Caco-2 (cell line): ENCODE data around the gene REPS2. TPM values are rescaled to one million over a fixed set of nuclear protein-coding genes. Genes with fewer than 3 reads are reported as not detected.

ENCODE experiments used
- BruUV-seq: library from RNA; stranded (reverse); fragments of 400-500 nt; replicated peaks from 2 replicates; lab custom pipeline; 2021; lab: Mats Ljungman, UMichigan
- CTCF ChIA-PET: fragments of 300-600 bp; sonication (Branson Sonifier 250); formaldehyde crosslinking; loops from one replicate; lab custom pipeline; 2022; ENCODE audit warnings: antibody characterized with exemption; lab: Charles Lee
- POLR2A ChIA-PET: fragments of 300-600 bp; sonication (Branson Sonifier 250); formaldehyde crosslinking; loops from one replicate; lab custom pipeline; 2022; ENCODE audit warnings: antibody characterized with exemption; lab: Charles Lee
- DNase-seq, 2 experiments: peaks; one replicate each; pipeline versions ENCODE4 v3.0.0 to v3.0.0-alpha.2; 2020 to 2022
- H3K27me3 ChIP-seq: replicated peaks from 2 replicates; pipeline ENCODE4 v1.6.0; 2011; ENCODE audit warnings: low read length; ENCODE audit not compliant: control insufficient read depth, insufficient read depth
- H3K36me3 ChIP-seq: 2 replicates; pipeline ENCODE4 v1.5.1; 2011; ENCODE audit warnings: low read length; ENCODE audit not compliant: control insufficient read depth, insufficient read depth
- H3K4me1 ChIP-seq: fragments of 250-450 bp; sonication (Bioruptor Pico); 2 replicates; pipeline ENCODE4 v1.5.1; 2020; ENCODE audit warnings: mild to moderate bottlenecking
- H3K4me3 ChIP-seq: 2 replicates; pipeline ENCODE4 v1.5.1; 2011; ENCODE audit warnings: low read depth, mild to moderate bottlenecking, control low read depth, low read length
- H3K9me3 ChIP-seq: fragments of 250-450 bp; sonication (Bioruptor Pico); 2 replicates; pipeline ENCODE4 v1.5.1; 2020; ENCODE audit warnings: mild to moderate bottlenecking, moderate library complexity
- H3K27ac Mint-ChIP-seq: one replicate; pipeline ENCODE4 v1.8.0; 2022; ENCODE audit warnings: mixed read lengths; ENCODE audit not compliant: unreplicated experiment
- H3K27me3 Mint-ChIP-seq: one replicate; pipeline ENCODE4 v1.8.0; 2022; ENCODE audit warnings: mixed read lengths; ENCODE audit not compliant: insufficient read depth, unreplicated experiment
- H3K36me3 Mint-ChIP-seq: one replicate; pipeline ENCODE4 v1.8.0; 2022; ENCODE audit warnings: mild to moderate bottlenecking, mixed read lengths; ENCODE audit not compliant: insufficient read depth, unreplicated experiment
- H3K4me1 Mint-ChIP-seq: one replicate; pipeline ENCODE4 v1.8.0; 2022; ENCODE audit warnings: low read depth, mixed read lengths; ENCODE audit not compliant: unreplicated experiment
- H3K4me3 Mint-ChIP-seq: one replicate; pipeline ENCODE4 v1.8.0; 2022; ENCODE audit warnings: mild to moderate bottlenecking, moderate library complexity, mixed read lengths; ENCODE audit not compliant: unreplicated experiment
- H3K9me3 Mint-ChIP-seq: one replicate; pipeline ENCODE4 v1.8.0; 2022; ENCODE audit warnings: mixed read lengths; ENCODE audit not compliant: unreplicated experiment
- intact Hi-C: fragments of 100-400 bp; cut with micrococcal nuclease; formaldehyde crosslinking; loops from one replicate; pipeline ENCODE4 v1.10.0; 2022; ENCODE audit not compliant: unreplicated experiment
- total RNA-seq: library from RNA; stranded (reverse); gene quantifications from 2 replicates; pipeline ENCODE4 v1.2.3, GENCODE V29; 2022
- TF ChIP-seq, protein P1 (sequence below), 2 experiments: fragments of 200-600 bp in 1 of 2; IDR thresholded peaks; 1 replicate in 1 of 2; 2 replicates in 1 of 2; pipeline versions ENCODE4 v1.5.1 to v1.8.0; 2011 to 2022; ENCODE audit warnings: antibody characterized with exemption in 1 of 2, control low read depth in 1 of 2, inconsistent platforms in 1 of 2, low read depth in 1 of 2, low read length in 1 of 2, mild to moderate bottlenecking in 1 of 2, moderate library complexity in 1 of 2; ENCODE audit not compliant: insufficient read depth in 1 of 2, severe bottlenecking in 1 of 2, unreplicated experiment in 1 of 2

REPS2 gene
- total RNA-seq, 1 experiment from 2014 or later, result 0.86 TPM

DNA sequence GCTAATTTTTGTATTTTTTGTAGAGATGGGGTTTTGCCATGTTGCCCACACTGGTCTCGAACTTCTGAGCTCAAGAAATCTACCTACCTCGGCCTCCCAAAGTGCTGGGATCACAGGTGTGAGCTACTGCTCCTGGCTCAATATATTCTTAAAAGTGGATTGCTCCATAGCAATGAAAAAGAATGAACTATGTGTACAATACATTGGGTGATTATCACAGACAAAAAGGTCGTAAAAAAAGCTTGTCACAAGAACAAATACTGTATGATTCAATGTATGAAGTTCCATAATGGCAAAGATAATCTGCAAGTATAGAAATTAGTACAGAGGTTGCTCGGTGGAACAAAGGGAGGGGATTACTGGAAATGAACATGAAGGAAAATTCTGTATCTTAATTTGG, 70.7 kb downstream of the REPS2 start:
- H3K27me3 ChIP-seq, result no peaks in the 10 kb centered on the region
- intact Hi-C loops, result no loop called here
- ChIA-PET POLR2A (no interaction called here), CTCF (no interaction called here)
- TF ChIP-seq, protein P1, sequence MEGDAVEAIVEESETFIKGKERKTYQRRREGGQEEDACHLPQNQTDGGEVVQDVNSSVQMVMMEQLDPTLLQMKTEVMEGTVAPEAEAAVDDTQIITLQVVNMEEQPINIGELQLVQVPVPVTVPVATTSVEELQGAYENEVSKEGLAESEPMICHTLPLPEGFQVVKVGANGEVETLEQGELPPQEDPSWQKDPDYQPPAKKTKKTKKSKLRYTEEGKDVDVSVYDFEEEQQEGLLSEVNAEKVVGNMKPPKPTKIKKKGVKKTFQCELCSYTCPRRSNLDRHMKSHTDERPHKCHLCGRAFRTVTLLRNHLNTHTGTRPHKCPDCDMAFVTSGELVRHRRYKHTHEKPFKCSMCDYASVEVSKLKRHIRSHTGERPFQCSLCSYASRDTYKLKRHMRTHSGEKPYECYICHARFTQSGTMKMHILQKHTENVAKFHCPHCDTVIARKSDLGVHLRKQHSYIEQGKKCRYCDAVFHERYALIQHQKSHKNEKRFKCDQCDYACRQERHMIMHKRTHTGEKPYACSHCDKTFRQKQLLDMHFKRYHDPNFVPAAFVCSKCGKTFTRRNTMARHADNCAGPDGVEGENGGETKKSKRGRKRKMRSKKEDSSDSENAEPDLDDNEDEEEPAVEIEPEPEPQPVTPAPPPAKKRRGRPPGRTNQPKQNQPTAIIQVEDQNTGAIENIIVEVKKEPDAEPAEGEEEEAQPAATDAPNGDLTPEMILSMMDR (IDR thresholded peaks at IDR 0.05; ENCODE audit: insufficient read depth in 1 of 2, low read depth in 1 of 2, low read length in 1 of 2, severe bottlenecking in 1 of 2, unreplicated experiment in 1 of 2), result no peak
- no peaks in the 10 kb centered on the region for H3K4me1 Mint-ChIP-seq
- no peaks in the 10 kb centered on the region for H3K9me3 Mint-ChIP-seq
- H3K4me3 ChIP-seq, result no peak overlapping the region
- H3K9me3 ChIP-seq, result no peaks in the 10 kb centered on the region
- H3K27me3 Mint-ChIP-seq, result no peaks in the 10 kb centered on the region
- DNase-seq, result no peak
- no peaks in the 10 kb centered on the region for H3K36me3 ChIP-seq
- H3K36me3 Mint-ChIP-seq, result no peaks in the 10 kb centered on the region
- BruUV-seq, result no TSS peak
- H3K4me1 ChIP-seq, result no peaks in the 10 kb centered on the region
- no peak overlapping the region for H3K4me3 Mint-ChIP-seq
- H3K27ac Mint-ChIP-seq, result no peak overlapping the region

DNA sequence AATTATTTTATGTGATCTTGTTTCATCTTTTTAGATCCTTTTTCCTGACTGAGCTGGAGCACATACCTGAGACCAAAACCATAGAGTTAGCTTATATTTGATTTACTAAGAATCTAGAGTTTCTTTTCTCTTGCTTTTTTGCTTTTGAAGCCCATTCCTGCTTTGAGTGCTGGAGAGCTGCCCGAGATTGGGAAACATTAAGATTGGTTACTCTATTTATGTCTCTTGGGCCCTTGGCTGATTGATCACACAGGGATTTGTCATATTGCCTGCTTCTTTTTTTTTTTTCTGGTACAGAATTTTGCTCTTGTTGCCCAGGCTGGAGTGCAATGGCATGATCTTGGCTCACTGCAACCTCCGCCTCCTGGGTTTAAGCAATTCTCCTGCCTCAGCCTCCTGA, 73.9 kb downstream of the REPS2 start:
- POLR2A ChIA-PET, result no interaction called here
- CTCF ChIA-PET, result no interaction called here
- TF ChIP-seq, protein P1 (IDR thresholded peaks at IDR 0.05; ENCODE audit: insufficient read depth in 1 of 2, low read depth in 1 of 2, low read length in 1 of 2, severe bottlenecking in 1 of 2, unreplicated experiment in 1 of 2), result no peak

DNA sequence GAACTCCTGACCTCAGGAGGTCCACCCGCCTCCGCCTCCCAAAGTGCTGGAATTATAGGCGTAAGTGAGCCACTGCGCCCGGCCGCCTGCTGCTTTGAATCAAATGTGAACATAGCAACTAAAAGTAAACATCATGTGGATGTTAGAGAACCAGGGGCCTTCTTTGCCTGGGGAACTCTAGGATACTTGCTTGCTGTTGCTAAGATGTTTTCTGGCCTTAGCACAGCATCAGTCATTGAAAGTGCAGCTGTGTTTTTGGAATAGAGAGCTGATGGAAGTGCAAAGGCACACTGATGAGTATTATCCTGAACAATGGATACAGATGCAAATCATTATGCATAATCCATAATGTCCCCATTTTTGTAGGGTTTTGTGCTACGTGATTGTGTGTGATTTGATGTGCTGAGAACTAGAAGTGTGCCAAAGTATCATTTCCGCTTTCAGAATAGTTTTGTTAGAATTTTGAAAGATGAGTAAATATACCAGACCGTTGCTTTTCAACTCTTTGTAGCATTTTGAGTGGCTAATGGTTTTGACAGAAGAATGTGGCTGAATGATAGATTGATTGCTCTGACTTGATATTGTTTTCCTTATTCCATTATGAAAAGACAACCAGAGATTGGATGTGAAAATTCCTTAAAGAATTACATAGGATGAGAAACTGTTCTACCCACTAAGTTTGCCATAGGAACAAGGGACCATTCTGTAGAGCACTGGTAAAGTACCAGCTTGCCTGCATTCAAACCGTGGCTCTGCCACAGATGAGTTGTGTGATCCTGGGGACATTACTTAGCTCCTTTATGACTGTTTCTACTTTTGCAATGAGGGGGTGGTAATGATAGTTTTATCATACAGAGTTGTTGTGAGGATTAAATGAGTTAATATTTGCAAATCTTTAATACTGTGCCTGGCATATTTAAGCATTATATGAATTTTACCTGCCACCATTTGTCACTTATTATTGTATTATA, 74.7 kb downstream of the REPS2 start:
- no peaks in the 10 kb centered on the region for H3K36me3 ChIP-seq
- no peaks in the 10 kb centered on the region for H3K4me1 ChIP-seq
- Mint-ChIP-seq H3K4me3 (no peak overlapping the region), H3K9me3 (no peaks in the 10 kb centered on the region), H3K36me3 (no peaks in the 10 kb centered on the region), H3K4me1 (no peaks in the 10 kb centered on the region), H3K27me3 (no peaks in the 10 kb centered on the region), H3K27ac (no peak overlapping the region)
- CTCF ChIA-PET, result no interaction called here
- no TSS peak for BruUV-seq
- intact Hi-C loops, result no loop called here
- DNase-seq, result no peak
- POLR2A ChIA-PET, result no interaction called here
- no peaks in the 10 kb centered on the region for H3K27me3 ChIP-seq
- TF ChIP-seq, protein P1 (IDR thresholded peaks at IDR 0.05; ENCODE audit: insufficient read depth in 1 of 2, low read depth in 1 of 2, low read length in 1 of 2, severe bottlenecking in 1 of 2, unreplicated experiment in 1 of 2), result no peak
- no peak overlapping the region for H3K4me3 ChIP-seq
- H3K9me3 ChIP-seq, result no peaks in the 10 kb centered on the region

More for the DNA sequence above, 73.9 kb downstream of the REPS2 start:
- Histone ChIP-seq H3K4me3 (no peak overlapping the region), H3K36me3 (no peaks in the 10 kb centered on the region), H3K4me1 (no peaks in the 10 kb centered on the region), H3K27me3 (no peaks in the 10 kb centered on the region), H3K9me3 (no peaks in the 10 kb centered on the region)
- intact Hi-C loops, result no loop called here
- no TSS peak for BruUV-seq
- Mint-ChIP-seq H3K9me3 (no peaks in the 10 kb centered on the region), H3K4me3 (no peak overlapping the region), H3K27ac (no peak overlapping the region), H3K4me1 (no peaks in the 10 kb centered on the region), H3K36me3 (no peaks in the 10 kb centered on the region), H3K27me3 (no peaks in the 10 kb centered on the region)
- DNase-seq, result no peak
